HTR-8/SVneo (cell line): ENCODE results near the gene ZMYND8.

Experiments
- DNase-seq: peaks from one replicate; pipeline ENCODE4 v3.0.0; 2011; ENCODE audit warnings: low spot score, mixed read lengths; ENCODE audit not compliant: insufficient read length
- FAIRE-seq: peaks from 2 replicates; lab custom pipeline; 2011; peaks lifted over from hg19 to GRCh38; lab: Jason Lieb, UNC

The ZMYND8 gene

GRCh38 chr20:47160992-47161391, 195.5 kb downstream of the ZMYND8 start:
- FAIRE-seq = peak; percentile 31
- DNase-seq = no peak

GRCh38 chr20:47160240-47160639, 196.3 kb downstream of the ZMYND8 start:
- DNase-seq (no peak), FAIRE-seq (no peak)
